Stimulated activated CD8-positive, alpha-beta memory T cell treated with anti-CD3 and anti-CD28 coated beads, Interleukin-7, amount 100 ng/mL, for 1 hour (primary cell): Measurements from ENCODE around the gene MRPL41.
"Not testable (repeated sequence)": the region's sequence is repeated elsewhere in the genome, so short reads cannot be mapped to it uniquely, and the experiment has no call there.

ENCODE experiments used
- DNase-seq, 2 donors: peaks; one replicate each; pipeline ENCODE4 v3.0.0-alpha.2; 2020; ENCODE audit warnings: low read depth in 2 of 2

The MRPL41 gene

GRCh38 chr9:137521405-137521985, 30.2 kb upstream of the MRPL41 start:
- no peak for DNase-seq

- DNase-seq: no peak
Measured at GRCh38 chr9:137522746-137523455, 28.8 kb upstream of the MRPL41 start.

GRCh38 chr9:137524161-137524980, 27.3 kb upstream of the MRPL41 start:
- no peak for DNase-seq

- no peak for DNase-seq
Measured at GRCh38 chr9:137524981-137525317, 26.7 kb upstream of the MRPL41 start.

- no peak for DNase-seq
Measured at GRCh38 chr9:137530331-137530730, 21.3 kb upstream of the MRPL41 start.

GRCh38 chr9:137531099-137531765, 20.4 kb upstream of the MRPL41 start:
- no peak for DNase-seq

GRCh38 chr9:137532891-137533468, 18.7 kb upstream of the MRPL41 start:
- not testable (repeated sequence) for DNase-seq

GRCh38 chr9:137534256-137535119, 17.2 kb upstream of the MRPL41 start:
- DNase-seq: no peak

- no peak for DNase-seq
Measured at GRCh38 chr9:137535120-137535428, 16.6 kb upstream of the MRPL41 start.

- DNase-seq: not testable (repeated sequence)
Measured at GRCh38 chr9:137536594-137537131, 15.0 kb upstream of the MRPL41 start.

- no peak for DNase-seq
Measured at GRCh38 chr9:137538058-137538457, 13.6 kb upstream of the MRPL41 start.

- no peak for DNase-seq
Measured at GRCh38 chr9:137540536-137540935, 11.1 kb upstream of the MRPL41 start.

GRCh38 chr9:137542486-137542885, 9.2 kb upstream of the MRPL41 start:
- DNase-seq: no peak

- DNase-seq: no peak
Measured at GRCh38 chr9:137543237-137543963, 8.3 kb upstream of the MRPL41 start.

- DNase-seq: no peak
Measured at GRCh38 chr9:137544176-137544760, 7.4 kb upstream of the MRPL41 start.

GRCh38 chr9:137545123-137545522, 6.6 kb upstream of the MRPL41 start:
- DNase-seq: no peak

- no peak for DNase-seq
Measured at GRCh38 chr9:137547687-137548543, 3.8 kb upstream of the MRPL41 start.

GRCh38 chr9:137550231-137550621, 1.5 kb upstream of the MRPL41 start, which contains the start of gene PNPLA7:
Gene PNPLA7 (minus strand): TSS chr9:137550402. CDS start chr9:137550197, 205 bp downstream.
- no peak for DNase-seq

- not testable (repeated sequence) for DNase-seq
Measured at GRCh38 chr9:137550958-137551263, 768 bp upstream of the MRPL41 start.
